H9 (cell line): ENCODE results near the gene RAB39A. TPM values are rescaled to one million over a fixed set of nuclear protein-coding genes. Genes with fewer than 3 reads are reported as not detected.

Experiments
- DNase-seq: peaks from one replicate; pipeline ENCODE4 v3.0.0-alpha.2; 2017
- H2AFZ ChIP-seq: one replicate; pipeline ENCODE4 v1.6.1; 2013; ENCODE audit warnings: mild to moderate bottlenecking, low read length, control low read depth, moderate library complexity
- H2AK5ac ChIP-seq: 2 replicates; pipeline ENCODE4 v1.6.1; 2013; ENCODE audit warnings: low read length, control low read depth, mixed read lengths; ENCODE audit not compliant: insufficient read length
- H2BK120ac ChIP-seq: one replicate; pipeline ENCODE4 v1.6.1; 2013; ENCODE audit warnings: low read depth, mild to moderate bottlenecking, low read length, control low read depth, inconsistent platforms; ENCODE audit not compliant: poor library complexity, severe bottlenecking
- H2BK12ac ChIP-seq: 2 replicates; pipeline ENCODE4 v1.6.1; 2013; ENCODE audit warnings: low read length, control low read depth, mixed read lengths, low read depth; ENCODE audit not compliant: insufficient read length
- H2BK15ac ChIP-seq: 2 replicates; pipeline ENCODE4 v1.6.1; 2013; ENCODE audit warnings: low read depth, low read length, control low read depth
- H2BK20ac ChIP-seq: one replicate; pipeline ENCODE4 v1.6.1; 2013; ENCODE audit warnings: low read depth, mild to moderate bottlenecking, low read length, control low read depth, inconsistent platforms; ENCODE audit not compliant: poor library complexity, severe bottlenecking
- H2BK5ac ChIP-seq: 2 replicates; pipeline ENCODE4 v1.6.1; 2013; ENCODE audit warnings: low read length, control low read depth, mixed read lengths; ENCODE audit not compliant: insufficient read length
- H3K14ac ChIP-seq: 2 replicates; pipeline ENCODE4 v1.6.1; 2013; ENCODE audit warnings: low read length, control low read depth; ENCODE audit not compliant: insufficient read depth
- H3K18ac ChIP-seq: 2 replicates; pipeline ENCODE4 v1.6.1; 2013; ENCODE audit warnings: low read depth, mild to moderate bottlenecking, mixed read lengths, low read length, control low read depth; ENCODE audit not compliant: insufficient read length
- H3K23ac ChIP-seq: 2 replicates; pipeline ENCODE4 v1.6.1; 2013; ENCODE audit warnings: low read length, control low read depth, mixed read lengths, low read depth; ENCODE audit not compliant: insufficient read length
- H3K23me2 ChIP-seq: 2 replicates; pipeline ENCODE4 v1.6.1; 2013; ENCODE audit warnings: low read depth, mild to moderate bottlenecking, mixed read lengths, low read length, control low read depth; ENCODE audit not compliant: insufficient read length, poor library complexity, severe bottlenecking
- H3K27ac ChIP-seq: 2 replicates; pipeline ENCODE4 v1.5.1; 2013; ENCODE audit warnings: low read length, control low read depth, mixed read lengths, low read depth; ENCODE audit not compliant: insufficient read length
- H3K27me3 ChIP-seq: 2 replicates; pipeline ENCODE4 v1.6.1; 2013; ENCODE audit warnings: low read length, control low read depth, inconsistent platforms; ENCODE audit not compliant: insufficient read depth
- H3K4ac ChIP-seq: 2 replicates; pipeline ENCODE4 v1.6.1; 2013; ENCODE audit warnings: low read depth, mild to moderate bottlenecking, control low read depth, inconsistent platforms, low read length, moderate library complexity
- H3K4me1 ChIP-seq: 2 replicates; pipeline ENCODE4 v1.6.1; 2013; ENCODE audit warnings: low read length, control low read depth, inconsistent platforms; ENCODE audit not compliant: insufficient read depth
- H3K4me2 ChIP-seq: 2 replicates; pipeline ENCODE4 v1.6.1; 2013; ENCODE audit warnings: low read length, control low read depth, mixed read lengths; ENCODE audit not compliant: insufficient read length, insufficient read depth
- H3K56ac ChIP-seq: 2 replicates; pipeline ENCODE4 v1.6.1; 2013; ENCODE audit warnings: low read depth, mild to moderate bottlenecking, mixed read lengths, low read length, control low read depth; ENCODE audit not compliant: insufficient read length
- H3K79me1 ChIP-seq: 2 replicates; pipeline ENCODE4 v1.6.1; 2013; ENCODE audit warnings: low read depth, mild to moderate bottlenecking, moderate library complexity, low read length, control low read depth, inconsistent platforms; ENCODE audit not compliant: insufficient read depth, poor library complexity, severe bottlenecking
- H3K79me2 ChIP-seq: 2 replicates; pipeline ENCODE4 v1.6.1; 2013; ENCODE audit warnings: low read length, control low read depth, inconsistent platforms; ENCODE audit not compliant: insufficient read depth
- H3K9ac ChIP-seq: 2 replicates; pipeline ENCODE4 v1.6.1; 2013; ENCODE audit warnings: low read length, control low read depth, mixed read lengths; ENCODE audit not compliant: insufficient read length; ENCODE audit errors: extremely low read depth
- H3K9me3 ChIP-seq: one replicate; pipeline ENCODE4 v1.6.1; 2013; ENCODE audit warnings: low read depth, low read length, inconsistent platforms; ENCODE audit not compliant: control insufficient read depth
- H3T11ph ChIP-seq: one replicate; pipeline ENCODE4 v1.6.1; 2013; ENCODE audit warnings: mild to moderate bottlenecking, low read length, control low read depth, inconsistent platforms
- H4K20me1 ChIP-seq: one replicate; pipeline ENCODE4 v1.6.1; 2013; ENCODE audit not compliant: control insufficient read depth, insufficient read length, insufficient read depth
- H4K5ac ChIP-seq: 2 replicates; pipeline ENCODE4 v1.6.1; 2013; ENCODE audit warnings: low read depth, mild to moderate bottlenecking, mixed read lengths, low read length, control low read depth; ENCODE audit not compliant: insufficient read length
- H4K8ac ChIP-seq: replicated peaks from 2 replicates; pipeline ENCODE4 v1.6.1; 2013; ENCODE audit warnings: low read length, control low read depth, mixed read lengths, low read depth; ENCODE audit not compliant: insufficient read length
- H4K91ac ChIP-seq: 2 replicates; pipeline ENCODE4 v1.6.1; 2013; ENCODE audit warnings: low read depth, mild to moderate bottlenecking, moderate library complexity, mixed read lengths, low read length, control low read depth; ENCODE audit not compliant: insufficient read length
- H3K27ac Mint-ChIP-seq, 3 experiments: 2 replicates in 2 of 3; 3 replicates in 1 of 3; pipeline ENCODE4 v1.8.0; 2020 to 2021; ENCODE audit warnings: mixed read lengths in 3 of 3, mild to moderate bottlenecking in 1 of 3, moderate library complexity in 1 of 3
- H3K27me3 Mint-ChIP-seq: 2 replicates; pipeline ENCODE4 v1.8.0; 2021; ENCODE audit warnings: low read depth, mild to moderate bottlenecking, moderate library complexity, mixed read lengths
- H3K36me3 Mint-ChIP-seq, 3 experiments: 2 replicates in 2 of 3; 3 replicates in 1 of 3; pipeline ENCODE4 v1.8.0; 2020 to 2021; ENCODE audit warnings: low read depth in 3 of 3, mixed read lengths in 3 of 3; ENCODE audit not compliant: insufficient read depth in 1 of 3
- H3K4me1 Mint-ChIP-seq, 2 experiments: 2 replicates each; pipeline ENCODE4 v1.8.0; 2020; ENCODE audit warnings: mixed read lengths in 2 of 2
- H3K4me3 Mint-ChIP-seq, 2 experiments: 2 replicates in 1 of 2; 3 replicates in 1 of 2; pipeline ENCODE4 v1.8.0; 2020 to 2021; ENCODE audit warnings: mild to moderate bottlenecking in 2 of 2, mixed read lengths in 2 of 2, moderate library complexity in 1 of 2
- H3K9me3 Mint-ChIP-seq, 2 experiments: 2 replicates in 1 of 2; 3 replicates in 1 of 2; pipeline ENCODE4 v1.8.0; 2020; ENCODE audit warnings: mild to moderate bottlenecking in 2 of 2, mixed read lengths in 2 of 2, moderate library complexity in 1 of 2
- total RNA-seq: library from RNA; stranded (reverse); gene quantifications from 2 replicates; pipeline ENCODE4 v1.2.1, GENCODE V29; 2021
- TF ChIP-seq, protein P1 (sequence below): fragments of 200-600 bp; sonication (generic); conservative IDR thresholded peaks from 3 replicates; pipeline ENCODE4 v1.8.0; 2021; ENCODE audit warnings: antibody characterized with exemption, mild to moderate bottlenecking

Gene RAB39A
- total RNA-seq, 1 experiment from 2014 or later = 9.7 TPM

GRCh38 chr11:107969219-107969618 lies 41.0 kb downstream of the RAB39A start:
- no peak overlapping the region for H3K4me2 ChIP-seq
- Mint-ChIP-seq H3K4me1 (peaks cover 5 to 14% of the 10 kb centered on the region in 2 experiments; a peak in 3 of 4 replicates), H3K9me3 (no peaks in the 10 kb centered on the region), H3K4me3 (no peak overlapping the region), H3K27me3 (no peaks in the 10 kb centered on the region), H3K27ac (peak overlapping the region in 1 of 3 experiments; percentile 90; a peak in 2 of 7 replicates), H3K36me3 (no peaks in the 10 kb centered on the region; a peak in 1 of 7 replicates)
- H3T11ph ChIP-seq = no peak overlapping the region
- no peaks in the 10 kb centered on the region for H3K4me1 ChIP-seq
- H3K27ac ChIP-seq = no peak overlapping the region
- no peaks in the 10 kb centered on the region for H3K79me2 ChIP-seq
- no peak overlapping the region for H2BK20ac ChIP-seq
- H3K9me3 ChIP-seq = no peaks in the 10 kb centered on the region
- H3K56ac ChIP-seq = no peak overlapping the region
- H3K27me3 ChIP-seq = no peaks in the 10 kb centered on the region
- H4K20me1 ChIP-seq = no peaks in the 10 kb centered on the region
- no peak overlapping the region for H3K18ac ChIP-seq
- H3K9ac ChIP-seq = no peak overlapping the region
- no peak overlapping the region for H2AFZ ChIP-seq
- no peak overlapping the region for H3K4ac ChIP-seq
- peak; percentile 36 for DNase-seq
- H4K91ac ChIP-seq = no peak overlapping the region
- H2BK15ac ChIP-seq = no peak overlapping the region
- TF ChIP-seq, protein P1, sequence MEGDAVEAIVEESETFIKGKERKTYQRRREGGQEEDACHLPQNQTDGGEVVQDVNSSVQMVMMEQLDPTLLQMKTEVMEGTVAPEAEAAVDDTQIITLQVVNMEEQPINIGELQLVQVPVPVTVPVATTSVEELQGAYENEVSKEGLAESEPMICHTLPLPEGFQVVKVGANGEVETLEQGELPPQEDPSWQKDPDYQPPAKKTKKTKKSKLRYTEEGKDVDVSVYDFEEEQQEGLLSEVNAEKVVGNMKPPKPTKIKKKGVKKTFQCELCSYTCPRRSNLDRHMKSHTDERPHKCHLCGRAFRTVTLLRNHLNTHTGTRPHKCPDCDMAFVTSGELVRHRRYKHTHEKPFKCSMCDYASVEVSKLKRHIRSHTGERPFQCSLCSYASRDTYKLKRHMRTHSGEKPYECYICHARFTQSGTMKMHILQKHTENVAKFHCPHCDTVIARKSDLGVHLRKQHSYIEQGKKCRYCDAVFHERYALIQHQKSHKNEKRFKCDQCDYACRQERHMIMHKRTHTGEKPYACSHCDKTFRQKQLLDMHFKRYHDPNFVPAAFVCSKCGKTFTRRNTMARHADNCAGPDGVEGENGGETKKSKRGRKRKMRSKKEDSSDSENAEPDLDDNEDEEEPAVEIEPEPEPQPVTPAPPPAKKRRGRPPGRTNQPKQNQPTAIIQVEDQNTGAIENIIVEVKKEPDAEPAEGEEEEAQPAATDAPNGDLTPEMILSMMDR = peak; percentile 41
- H2BK5ac ChIP-seq = no peak overlapping the region
- H3K23me2 ChIP-seq = no peaks in the 10 kb centered on the region
- no peak overlapping the region for H3K23ac ChIP-seq
- H3K79me1 ChIP-seq = no peaks in the 10 kb centered on the region
- H4K5ac ChIP-seq = no peak overlapping the region
- no peak overlapping the region for H2AK5ac ChIP-seq
- no peak overlapping the region for H2BK12ac ChIP-seq
- H4K8ac ChIP-seq = no peak overlapping the region
- H2BK120ac ChIP-seq = no peak overlapping the region
- no peak overlapping the region for H3K14ac ChIP-seq
